ENCODE data around the gene INAFM1.
"Not testable (repeated sequence)": the region's sequence is repeated elsewhere in the genome, so short reads cannot be mapped to it uniquely, and the experiment has no call there.

The INAFM1 gene

GRCh38 chr19:47241919-47242577 is 32.6 kb upstream of the INAFM1 start:
- H3K27ac ChIP-seq: no peak overlapping the region

GRCh38 chr19:47243364-47243775 is 31.3 kb upstream of the INAFM1 start:
- H2AFZ ChIP-seq: peak overlapping the region; percentile 61
- no peaks in the 10 kb centered on the region for H3K9me3 ChIP-seq (ENCODE audit: control insufficient read depth, low read length)
- peak overlapping the region; percentile 26 for H3K4me2 ChIP-seq (ENCODE audit: low read length)
- H3K4me1 ChIP-seq: peaks cover 12% of the 10 kb centered on the region
- H3K4me3 ChIP-seq (ENCODE audit: low read depth, low read length): peak overlapping the region; percentile 49
- H3K27ac ChIP-seq: peak overlapping the region; percentile 61
- no peak overlapping the region for H3K9ac ChIP-seq
- no peaks in the 10 kb centered on the region for H3K27me3 ChIP-seq (ENCODE audit: control insufficient read depth, insufficient read depth, low read length)
- TF ChIP-seq CTCF (IDR thresholded peaks at IDR 0.05): no peak
- H3K79me2 ChIP-seq: no peaks in the 10 kb centered on the region
- H3K36me3 ChIP-seq (ENCODE audit: control insufficient read depth, insufficient read depth, low read length): no peaks in the 10 kb centered on the region

More at GRCh38 chr19:47241919-47242577, 32.6 kb upstream of the INAFM1 start:
- Histone ChIP-seq H3K9me3 (ENCODE audit: control insufficient read depth, low read length) (no peaks in the 10 kb centered on the region), H3K9ac (no peak overlapping the region), H2AFZ (no peak overlapping the region), H3K36me3 (ENCODE audit: control insufficient read depth, insufficient read depth, low read length) (no peaks in the 10 kb centered on the region), H3K4me1 (peaks cover 12% of the 10 kb centered on the region), H3K4me2 (ENCODE audit: low read length) (no peak overlapping the region), H3K4me3 (ENCODE audit: low read depth, low read length) (no peak overlapping the region), H3K27me3 (ENCODE audit: control insufficient read depth, insufficient read depth, low read length) (no peaks in the 10 kb centered on the region), H3K79me2 (no peaks in the 10 kb centered on the region)
- TF ChIP-seq CTCF (IDR thresholded peaks at IDR 0.05): no peak

DNA sequence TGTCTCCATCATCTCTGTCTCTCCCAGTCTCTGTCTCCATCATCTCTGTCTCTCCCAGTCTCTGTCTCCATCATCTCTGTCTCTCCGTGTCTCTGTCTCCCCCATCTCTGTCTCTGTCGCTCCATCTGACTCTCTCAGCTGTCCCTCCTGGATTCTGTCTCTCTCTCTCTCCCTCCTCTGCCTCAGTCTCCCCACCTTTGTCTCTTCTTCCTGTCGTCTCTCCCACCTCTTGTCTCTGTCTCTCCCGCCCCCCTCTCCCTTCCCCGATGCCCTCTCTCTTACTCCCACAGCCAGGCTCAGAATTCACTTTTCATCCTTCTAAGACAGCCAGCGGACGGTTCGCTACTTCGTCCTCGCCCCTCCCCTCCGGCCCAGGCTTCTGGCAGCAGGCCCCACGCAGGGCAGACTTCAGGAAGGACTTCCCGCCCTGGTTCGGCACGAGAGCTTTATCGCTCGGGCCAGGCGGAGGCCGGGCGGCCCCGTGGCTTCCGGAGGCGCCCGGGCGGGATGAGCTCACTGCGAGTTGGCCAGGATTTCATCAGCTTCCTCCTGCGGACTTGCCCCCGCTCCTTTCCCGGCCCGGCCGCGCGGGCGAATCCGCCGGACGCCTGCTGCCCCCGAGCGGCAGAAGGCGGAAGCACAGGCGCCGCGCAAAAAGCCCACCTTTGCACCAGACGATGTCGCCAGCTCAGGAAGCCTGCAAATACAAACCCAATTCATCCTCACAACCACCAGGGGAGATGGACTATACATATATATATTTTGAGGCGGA is 30.7 kb upstream of the INAFM1 start:
- Histone ChIP-seq H3K79me2 (no peaks in the 10 kb centered on the region), H3K9ac (no peak overlapping the region), H3K36me3 (ENCODE audit: control insufficient read depth, insufficient read depth, low read length) (no peaks in the 10 kb centered on the region), H3K9me3 (ENCODE audit: control insufficient read depth, low read length) (no peaks in the 10 kb centered on the region), H3K4me3 (ENCODE audit: low read depth, low read length) (peak overlapping the region; percentile 49), H2AFZ (peak overlapping the region; percentile 65), H3K4me2 (ENCODE audit: low read length) (peak overlapping the region; percentile 72), H3K27me3 (ENCODE audit: control insufficient read depth, insufficient read depth, low read length) (no peaks in the 10 kb centered on the region), H3K4me1 (peaks cover 12% of the 10 kb centered on the region), H3K27ac (peak overlapping the region; percentile 61)
- peak; percentile 99 for TF ChIP-seq CTCF (IDR thresholded peaks at IDR 0.05)

DNA sequence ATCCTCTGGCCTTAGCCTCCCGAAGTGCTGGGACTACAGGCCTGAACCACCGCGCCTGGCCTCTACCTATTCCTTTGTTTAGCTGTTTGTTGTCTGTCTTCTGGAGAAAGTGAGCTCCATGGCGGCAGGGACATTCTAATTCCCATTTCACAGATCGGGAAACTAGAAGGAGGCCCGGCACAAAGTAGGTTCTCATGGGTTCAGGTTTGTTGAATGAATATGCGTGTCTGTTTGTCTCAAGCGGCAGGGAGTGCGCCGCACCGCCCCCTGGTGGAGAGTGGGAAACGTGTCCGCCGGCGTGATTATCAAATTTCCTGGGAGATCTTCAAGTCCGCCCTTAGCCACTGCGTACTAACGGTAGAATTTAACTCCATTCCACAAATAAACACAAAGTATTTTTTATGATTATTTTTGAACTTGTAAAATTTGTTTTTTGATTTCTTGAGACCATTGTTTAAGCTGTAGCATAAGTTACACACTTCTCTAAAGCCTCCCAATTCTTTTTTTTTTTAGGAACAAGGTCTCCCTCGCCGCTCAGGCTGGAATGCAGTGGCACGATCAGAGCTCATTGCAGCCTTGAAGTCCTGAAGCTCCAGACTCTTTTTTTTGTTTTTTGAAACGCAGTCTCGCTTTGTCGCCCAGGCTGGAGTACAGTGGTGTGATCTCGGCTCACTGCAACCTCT is 27.2 kb upstream of the INAFM1 start:
- Histone ChIP-seq H3K4me3 (ENCODE audit: low read depth, low read length) (no peak overlapping the region), H3K27me3 (ENCODE audit: control insufficient read depth, insufficient read depth, low read length) (no peaks in the 10 kb centered on the region), H3K9me3 (ENCODE audit: control insufficient read depth, low read length) (no peaks in the 10 kb centered on the region), H3K9ac (no peak overlapping the region), H3K79me2 (no peaks in the 10 kb centered on the region), H3K36me3 (ENCODE audit: control insufficient read depth, insufficient read depth, low read length) (no peaks in the 10 kb centered on the region), H3K4me1 (peaks cover 4% of the 10 kb centered on the region), H3K27ac (no peak overlapping the region), H2AFZ (peak overlapping the region; percentile 48), H3K4me2 (ENCODE audit: low read length) (no peak overlapping the region)
- TF ChIP-seq CTCF (IDR thresholded peaks at IDR 0.05): peak; percentile 94

GRCh38 chr19:47253016-47253415 is 21.7 kb upstream of the INAFM1 start:
- not testable (repeated sequence) for H3K4me3 ChIP-seq (ENCODE audit: low read depth, low read length); H3K27me3 ChIP-seq (ENCODE audit: control insufficient read depth, insufficient read depth, low read length); H3K9me3 ChIP-seq (ENCODE audit: control insufficient read depth, low read length); H3K79me2 ChIP-seq; H3K4me1 ChIP-seq; H3K27ac ChIP-seq; H3K9ac ChIP-seq; H3K4me2 ChIP-seq (ENCODE audit: low read length); H3K36me3 ChIP-seq (ENCODE audit: control insufficient read depth, insufficient read depth, low read length)
- H2AFZ ChIP-seq: peak overlapping the region; percentile 13
